HG03066 (cell line): ENCODE measurements around the gene AMZ2.

ENCODE experiments used
- ATAC-seq: cut with Tn5 transposase; IDR thresholded peaks from one replicate; pipeline ENCODE4 v1.9.1; 2021; ENCODE audit warnings: low read depth; ENCODE audit not compliant: unreplicated experiment

AMZ2 gene

DNA sequence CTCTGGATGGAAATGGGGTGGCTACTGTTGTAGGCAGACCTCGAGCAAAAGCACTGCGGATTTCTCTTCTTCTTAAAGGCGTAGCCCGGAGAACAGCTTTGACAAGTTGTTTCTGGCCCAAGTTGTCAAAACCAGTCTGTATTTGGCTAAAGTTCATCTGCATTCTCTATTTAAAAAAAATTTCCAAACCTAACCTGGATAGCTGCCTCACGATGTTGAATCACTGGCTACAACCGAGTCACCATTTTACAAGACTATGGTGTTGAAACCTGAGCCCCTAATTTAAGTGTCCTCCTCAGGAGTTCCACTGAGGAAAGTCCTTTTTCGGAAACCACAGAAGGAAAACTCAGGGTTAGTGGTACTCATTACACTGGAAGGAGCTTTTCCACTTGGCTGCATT is 41.6 kb downstream of the AMZ2 start:
- no peak for ATAC-seq

GRCh38 chr17:68289936-68290267 is 42.1 kb downstream of the AMZ2 start:
- ATAC-seq = no peak

- ATAC-seq = no peak
Observed at GRCh38 chr17:68290268-68290954, 42.6 kb downstream of the AMZ2 start.

GRCh38 chr17:68290955-68291835 is 43.4 kb downstream of the AMZ2 start, which contains the start of the genes ARSG and SLC16A6:
Gene ARSG (plus strand): TSS chr17:68291495. CDS start chr17:68307494, 15,999 bp downstream.
Gene SLC16A6 (minus strand): TSS chr17:68291127. CDS start chr17:68278320, 12,807 bp downstream.
- peak; percentile 38 for ATAC-seq

GRCh38 chr17:68291836-68292688 is 44.2 kb downstream of the AMZ2 start:
- peak; percentile 49 for ATAC-seq

- no peak for ATAC-seq
Observed at GRCh38 chr17:68292689-68293040, 44.8 kb downstream of the AMZ2 start.

GRCh38 chr17:68293490-68294195 is 45.8 kb downstream of the AMZ2 start:
- ATAC-seq = no peak

DNA sequence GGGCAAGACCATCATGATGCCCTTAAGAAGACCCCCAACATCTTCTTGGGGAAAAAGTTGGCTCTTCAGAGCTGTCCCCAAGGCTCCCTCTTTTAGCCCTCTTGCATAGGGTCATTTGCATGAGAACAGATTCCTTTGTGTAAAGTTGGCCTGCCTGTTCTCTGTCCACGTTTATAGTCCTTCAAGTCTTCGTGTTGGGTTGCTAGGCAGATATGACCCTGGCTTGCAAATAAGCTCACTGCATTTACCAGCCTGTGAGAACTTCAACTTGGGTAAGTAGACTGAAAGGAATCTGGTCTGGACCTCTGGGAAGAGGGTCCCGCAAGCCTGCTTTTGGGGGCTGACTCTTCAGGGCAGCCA is 46.3 kb downstream of the AMZ2 start:
- no peak for ATAC-seq

DNA sequence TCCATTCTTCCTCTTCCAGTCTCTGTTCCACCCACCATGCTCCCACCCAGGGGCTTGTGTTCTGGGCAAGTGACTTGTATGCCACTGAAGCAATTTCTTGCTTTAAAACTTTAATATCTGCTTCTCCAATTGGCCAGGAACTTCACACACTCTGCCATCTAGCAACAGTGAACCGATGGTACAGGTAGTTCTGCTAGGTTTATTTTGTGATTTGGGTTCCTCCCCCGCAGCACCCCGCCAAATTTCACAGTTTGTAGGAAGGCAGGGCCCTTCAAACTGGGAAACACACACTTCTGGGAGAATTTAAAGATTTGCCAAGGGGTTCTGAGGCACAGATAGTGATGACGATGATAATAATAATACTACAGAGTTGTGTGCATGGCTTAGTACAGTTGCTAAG is 46.8 kb downstream of the AMZ2 start:
- ATAC-seq = no peak

- no peak for ATAC-seq
Observed at GRCh38 chr17:68295086-68295485, 47.2 kb downstream of the AMZ2 start.

GRCh38 chr17:68296217-68297191 is 48.7 kb downstream of the AMZ2 start:
- ATAC-seq = no peak

DNA sequence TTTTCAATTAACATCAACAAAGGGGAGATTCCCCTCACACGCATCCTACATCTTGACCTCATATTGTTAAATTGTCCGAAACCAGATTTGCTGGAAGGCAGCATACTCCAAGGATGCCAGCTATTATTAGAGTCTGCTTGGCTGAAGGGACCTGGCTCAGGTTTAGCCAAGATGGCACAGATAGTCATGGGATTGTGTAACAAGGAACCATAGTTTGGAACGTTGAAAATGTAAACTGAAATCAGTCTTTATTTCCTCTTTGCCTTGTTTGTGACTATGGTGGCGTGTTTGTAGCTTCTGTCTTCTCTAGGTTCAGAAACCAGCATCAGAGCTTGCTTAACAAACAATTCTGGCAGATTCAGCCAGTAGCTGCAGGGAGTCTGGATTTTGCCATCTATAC is 49.4 kb downstream of the AMZ2 start:
- ATAC-seq = no peak

- ATAC-seq = no peak
Observed at GRCh38 chr17:68298601-68299000, 50.8 kb downstream of the AMZ2 start.

DNA sequence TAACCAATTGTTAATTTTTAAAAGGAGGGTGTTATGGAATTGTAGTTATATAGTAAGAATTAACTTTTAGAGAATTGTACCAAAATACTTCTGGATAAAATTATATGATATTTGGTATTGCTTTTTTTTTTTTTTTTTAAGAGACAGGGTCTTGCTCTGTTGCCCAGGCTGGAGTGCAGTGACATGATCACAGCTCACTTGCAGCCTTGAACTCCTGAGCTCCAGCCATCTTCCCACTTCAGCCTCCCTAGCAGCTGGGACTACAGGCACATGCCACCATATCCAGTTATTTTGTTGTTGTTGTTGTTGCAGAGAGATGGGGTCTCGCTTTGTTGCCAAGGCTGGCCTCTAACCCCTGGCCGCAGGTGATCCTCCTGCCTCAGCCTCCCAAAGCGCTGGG is 52.0 kb downstream of the AMZ2 start:
- no peak for ATAC-seq

DNA sequence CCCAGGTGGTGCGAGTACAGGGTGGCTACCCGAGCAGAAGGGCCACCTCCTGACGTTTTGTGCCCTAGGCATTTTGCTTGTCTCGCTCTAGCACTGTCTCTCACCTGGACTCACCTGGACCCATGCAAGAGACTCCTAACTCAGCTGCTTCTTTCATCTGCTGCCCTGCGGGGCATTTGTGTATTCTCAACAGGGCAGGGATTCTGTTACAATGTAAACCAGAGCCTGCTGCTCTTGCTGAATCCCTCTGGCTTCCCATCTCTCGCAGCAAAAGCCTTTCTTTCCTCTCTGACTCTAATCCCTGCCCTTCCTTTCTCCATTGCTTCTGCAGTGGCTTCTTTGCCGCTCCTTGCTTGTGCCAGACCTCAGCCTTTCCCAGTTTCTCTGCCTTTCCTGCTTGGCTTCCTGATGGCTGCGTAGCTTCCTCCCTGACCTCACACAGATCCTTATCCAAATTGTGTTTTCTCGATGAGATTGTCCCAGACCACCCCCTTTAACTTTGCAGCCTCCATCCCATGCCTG is 53.7 kb downstream of the AMZ2 start:
- ATAC-seq = no peak

- ATAC-seq = no peak
Observed at GRCh38 chr17:68302066-68302564, 54.3 kb downstream of the AMZ2 start.

GRCh38 chr17:68302666-68303065 is 54.8 kb downstream of the AMZ2 start:
- no peak for ATAC-seq

DNA sequence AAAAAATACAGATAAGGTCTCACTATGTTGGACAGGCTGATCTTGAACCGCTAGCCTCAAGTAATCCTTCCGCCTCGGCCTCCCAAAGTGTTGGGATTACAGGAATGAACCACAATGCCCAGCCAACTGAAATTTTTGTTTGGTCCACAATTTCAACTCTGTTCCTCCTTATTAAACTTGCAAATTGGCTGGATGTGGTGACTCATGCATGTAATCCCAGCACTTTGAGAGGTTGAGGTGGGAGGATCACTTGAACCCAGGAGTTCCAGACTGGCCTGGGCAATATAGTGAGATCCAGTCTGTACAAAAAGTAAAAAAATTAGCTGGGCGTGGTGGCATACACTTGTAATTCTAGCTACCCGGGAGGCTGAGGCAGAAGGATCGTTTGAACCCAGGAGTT is 56.9 kb downstream of the AMZ2 start:
- no peak for ATAC-seq

DNA sequence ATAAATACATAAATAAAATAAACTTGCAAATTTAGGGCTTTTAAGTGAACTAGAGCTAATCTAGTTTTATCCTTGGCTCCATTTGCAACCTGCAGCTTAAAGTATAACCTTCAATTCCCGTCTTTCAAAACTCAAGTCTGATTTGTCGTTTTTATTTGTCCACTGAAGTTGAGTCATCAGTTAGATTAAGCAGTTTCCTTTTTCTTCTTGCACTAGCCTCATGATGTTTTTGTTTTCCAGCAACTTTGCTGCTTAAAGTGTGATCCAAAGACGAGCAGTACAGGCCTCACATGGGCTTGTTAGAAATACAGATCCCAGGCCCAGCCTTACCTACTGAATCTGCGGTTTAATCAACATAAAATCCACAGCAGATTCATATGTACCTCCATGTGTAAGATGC is 57.3 kb downstream of the AMZ2 start:
- ATAC-seq = no peak
